ENCODE results near the gene LINGO1. TPM values are rescaled to one million over a fixed set of nuclear protein-coding genes. Genes with fewer than 3 reads are reported as not detected.

The LINGO1 gene
- total and polyA plus RNA-seq, 9 of the 15 experiments (the other 6 are each of a cell fraction or from before 2014, with no cell fraction given), result 0.07 to 15.3 (median 2.1) TPM

DNA sequence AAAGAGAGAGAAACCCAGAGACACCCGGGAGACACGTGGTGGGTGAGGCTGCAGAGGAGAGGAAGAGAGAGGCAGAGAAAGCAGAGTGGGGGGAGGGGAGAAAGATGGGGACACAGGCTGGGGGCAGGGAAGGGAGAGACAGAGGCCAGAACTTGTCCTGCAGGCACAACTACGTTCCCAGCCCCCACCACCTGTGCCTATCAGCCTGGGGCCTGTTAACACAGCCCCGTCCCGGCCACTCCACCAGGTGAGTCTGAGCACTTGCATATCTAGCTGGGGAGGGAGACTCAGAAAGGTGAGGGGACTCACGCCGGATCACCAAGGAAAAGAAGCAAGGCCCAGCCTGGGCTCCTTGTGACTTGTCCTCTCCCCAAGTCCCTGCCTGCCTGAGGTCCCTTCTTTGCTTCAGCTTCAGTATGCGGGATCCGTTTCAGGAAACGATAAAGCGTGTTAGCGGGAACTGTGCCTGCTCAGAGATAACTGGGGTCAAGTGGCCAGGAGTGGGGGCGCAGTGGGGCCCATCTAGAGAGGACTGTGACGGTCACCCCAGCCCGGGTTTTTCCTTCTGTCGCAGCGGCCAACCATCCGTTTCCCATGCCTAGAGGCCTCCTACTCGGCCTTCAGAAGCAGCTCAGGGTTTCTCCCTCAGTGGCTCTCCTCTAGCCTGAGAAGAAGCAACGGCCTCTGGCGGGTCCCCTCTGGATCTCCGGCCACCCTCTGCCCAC lies 10.3 kb downstream of the LINGO1 start (continued):
- TF ChIP-seq, protein P1, sequence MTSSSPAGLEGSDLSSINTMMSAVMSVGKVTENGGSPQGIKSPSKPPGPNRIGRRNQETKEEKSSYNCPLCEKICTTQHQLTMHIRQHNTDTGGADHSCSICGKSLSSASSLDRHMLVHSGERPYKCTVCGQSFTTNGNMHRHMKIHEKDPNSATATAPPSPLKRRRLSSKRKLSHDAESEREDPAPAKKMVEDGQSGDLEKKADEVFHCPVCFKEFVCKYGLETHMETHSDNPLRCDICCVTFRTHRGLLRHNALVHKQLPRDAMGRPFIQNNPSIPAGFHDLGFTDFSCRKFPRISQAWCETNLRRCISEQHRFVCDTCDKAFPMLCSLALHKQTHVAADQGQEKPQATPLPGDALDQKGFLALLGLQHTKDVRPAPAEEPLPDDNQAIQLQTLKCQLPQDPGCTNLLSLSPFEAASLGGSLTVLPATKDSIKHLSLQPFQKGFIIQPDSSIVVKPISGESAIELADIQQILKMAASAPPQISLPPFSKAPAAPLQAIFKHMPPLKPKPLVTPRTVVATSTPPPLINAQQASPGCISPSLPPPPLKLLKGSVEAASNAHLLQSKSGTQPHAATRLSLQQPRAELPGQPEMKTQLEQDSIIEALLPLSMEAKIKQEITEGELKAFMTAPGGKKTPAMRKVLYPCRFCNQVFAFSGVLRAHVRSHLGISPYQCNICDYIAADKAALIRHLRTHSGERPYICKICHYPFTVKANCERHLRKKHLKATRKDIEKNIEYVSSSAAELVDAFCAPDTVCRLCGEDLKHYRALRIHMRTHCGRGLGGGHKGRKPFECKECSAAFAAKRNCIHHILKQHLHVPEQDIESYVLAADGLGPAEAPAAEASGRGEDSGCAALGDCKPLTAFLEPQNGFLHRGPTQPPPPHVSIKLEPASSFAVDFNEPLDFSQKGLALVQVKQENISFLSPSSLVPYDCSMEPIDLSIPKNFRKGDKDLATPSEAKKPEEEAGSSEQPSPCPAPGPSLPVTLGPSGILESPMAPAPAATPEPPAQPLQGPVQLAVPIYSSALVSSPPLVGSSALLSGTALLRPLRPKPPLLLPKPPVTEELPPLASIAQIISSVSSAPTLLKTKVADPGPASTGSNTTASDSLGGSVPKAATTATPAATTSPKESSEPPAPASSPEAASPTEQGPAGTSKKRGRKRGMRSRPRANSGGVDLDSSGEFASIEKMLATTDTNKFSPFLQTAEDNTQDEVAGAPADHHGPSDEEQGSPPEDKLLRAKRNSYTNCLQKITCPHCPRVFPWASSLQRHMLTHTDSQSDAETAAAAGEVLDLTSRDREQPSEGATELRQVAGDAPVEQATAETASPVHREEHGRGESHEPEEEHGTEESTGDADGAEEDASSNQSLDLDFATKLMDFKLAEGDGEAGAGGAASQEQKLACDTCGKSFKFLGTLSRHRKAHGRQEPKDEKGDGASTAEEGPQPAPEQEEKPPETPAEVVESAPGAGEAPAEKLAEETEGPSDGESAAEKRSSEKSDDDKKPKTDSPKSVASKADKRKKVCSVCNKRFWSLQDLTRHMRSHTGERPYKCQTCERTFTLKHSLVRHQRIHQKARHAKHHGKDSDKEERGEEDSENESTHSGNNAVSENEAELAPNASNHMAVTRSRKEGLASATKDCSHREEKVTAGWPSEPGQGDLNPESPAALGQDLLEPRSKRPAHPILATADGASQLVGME (CRISPR knock-in tag; IDR thresholded peaks at IDR 0.05), result no peak
- TF ChIP-seq RNF2 (IDR thresholded peaks at IDR 0.05) (0 out of 2 replicates have a peak, but pooled peaks have one; percentile 62), POLR2H (tag; IDR thresholded peaks at IDR 0.05; ENCODE audit: low read depth) (no peak), MYBL2 (IDR thresholded peaks at IDR 0.05; ENCODE audit: low read depth) (no peak), MYBL2 (CRISPR knock-in tag; IDR thresholded peaks at IDR 0.05; ENCODE audit: borderline replicate concordance) (no peak), MAX (CRISPR knock-in tag; IDR thresholded peaks at IDR 0.05) (peak; percentile 56), SMARCE1 (IDR thresholded peaks at IDR 0.05) (0 out of 2 replicates have a peak, but pooled peaks have one; percentile 7), EP400 (IDR thresholded peaks at IDR 0.05) (peak; percentile 67; the same call in 1 of the 2 replicates), ZNF174 (CRISPR knock-in tag; IDR thresholded peaks at IDR 0.05) (no peak), MEF2D (tag; conservative IDR thresholded peaks at IDR 0.05; ENCODE audit: low read depth) (no peak), ID3 (CRISPR knock-in tag; IDR thresholded peaks at IDR 0.05) (no peak), ID3 (tag; IDR thresholded peaks at IDR 0.05) (no peak)
- TF ChIP-seq, protein P2, sequence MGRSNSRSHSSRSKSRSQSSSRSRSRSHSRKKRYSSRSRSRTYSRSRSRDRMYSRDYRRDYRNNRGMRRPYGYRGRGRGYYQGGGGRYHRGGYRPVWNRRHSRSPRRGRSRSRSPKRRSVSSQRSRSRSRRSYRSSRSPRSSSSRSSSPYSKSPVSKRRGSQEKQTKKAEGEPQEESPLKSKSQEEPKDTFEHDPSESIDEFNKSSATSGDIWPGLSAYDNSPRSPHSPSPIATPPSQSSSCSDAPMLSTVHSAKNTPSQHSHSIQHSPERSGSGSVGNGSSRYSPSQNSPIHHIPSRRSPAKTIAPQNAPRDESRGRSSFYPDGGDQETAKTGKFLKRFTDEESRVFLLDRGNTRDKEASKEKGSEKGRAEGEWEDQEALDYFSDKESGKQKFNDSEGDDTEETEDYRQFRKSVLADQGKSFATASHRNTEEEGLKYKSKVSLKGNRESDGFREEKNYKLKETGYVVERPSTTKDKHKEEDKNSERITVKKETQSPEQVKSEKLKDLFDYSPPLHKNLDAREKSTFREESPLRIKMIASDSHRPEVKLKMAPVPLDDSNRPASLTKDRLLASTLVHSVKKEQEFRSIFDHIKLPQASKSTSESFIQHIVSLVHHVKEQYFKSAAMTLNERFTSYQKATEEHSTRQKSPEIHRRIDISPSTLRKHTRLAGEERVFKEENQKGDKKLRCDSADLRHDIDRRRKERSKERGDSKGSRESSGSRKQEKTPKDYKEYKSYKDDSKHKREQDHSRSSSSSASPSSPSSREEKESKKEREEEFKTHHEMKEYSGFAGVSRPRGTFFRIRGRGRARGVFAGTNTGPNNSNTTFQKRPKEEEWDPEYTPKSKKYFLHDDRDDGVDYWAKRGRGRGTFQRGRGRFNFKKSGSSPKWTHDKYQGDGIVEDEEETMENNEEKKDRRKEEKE (IDR thresholded peaks at IDR 0.05; ENCODE audit: borderline replicate concordance in 1 of 2, control insufficient read depth in 1 of 2, low read depth in 2 of 2, low read length in 1 of 2), result no peak
- TF ChIP-seq, protein P3, sequence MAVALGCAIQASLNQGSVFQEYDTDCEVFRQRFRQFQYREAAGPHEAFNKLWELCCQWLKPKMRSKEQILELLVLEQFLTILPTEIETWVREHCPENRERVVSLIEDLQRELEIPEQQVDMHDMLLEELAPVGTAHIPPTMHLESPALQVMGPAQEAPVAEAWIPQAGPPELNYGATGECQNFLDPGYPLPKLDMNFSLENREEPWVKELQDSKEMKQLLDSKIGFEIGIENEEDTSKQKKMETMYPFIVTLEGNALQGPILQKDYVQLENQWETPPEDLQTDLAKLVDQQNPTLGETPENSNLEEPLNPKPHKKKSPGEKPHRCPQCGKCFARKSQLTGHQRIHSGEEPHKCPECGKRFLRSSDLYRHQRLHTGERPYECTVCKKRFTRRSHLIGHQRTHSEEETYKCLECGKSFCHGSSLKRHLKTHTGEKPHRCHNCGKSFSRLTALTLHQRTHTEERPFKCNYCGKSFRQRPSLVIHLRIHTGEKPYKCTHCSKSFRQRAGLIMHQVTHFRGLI (CRISPR knock-in tag; IDR thresholded peaks at IDR 0.05), result no peak
